Heart left ventricle (tissue), 13 donors: Measurements from ENCODE around the gene YWHAE.

Experiments used
- POLR2A ChIP-seq, 2 donors: fragments of 450-650 bp; IDR thresholded peaks; one replicate each; pipeline ENCODE4 v1.6.1; 2017; ENCODE audit warnings: antibody characterized with exemption in 2 of 2, mild to moderate bottlenecking in 2 of 2, moderate library complexity in 2 of 2
- TF ChIP-seq, protein P1 (sequence below), 12 donors: fragments of 200-600 bp; sonication (generic) in 4 of 12; IDR thresholded peaks; one replicate each; pipeline versions ENCODE4 v1.5.0 to v1.8.0; 2018 to 2022; ENCODE audit warnings: antibody characterized with exemption in 12 of 12, mild to moderate bottlenecking in 5 of 12
- donor health status: ischemic (EF 13 %, LVEDD 7.1; RV severe dilation, severe dysfunction).
- donor health status: DM: no; HTN: yes; CAD: no.
- donor health status: DM: no; HTN: no; CAD: no.
- donor health status: ischemic (EF 25% LVEDD 6.9; RV normal size, moderate dysfunction).
- donor health status: ischemic (EF 25% LVEDD 5.7; RV mildly dilated, moderate dysfunction).
- donor health status: ischemic (EF 35%, LVEDD 5.7; RV mildly dilated, moderate dysfunction).
- donor health status: nonischemic (EF 11% LVEDD 7.7; RV severe dilation, severe dysfunction).
- donor health status: DM: yes; HTN: yes; CAD: no.
- donor health status: PGD.
- donor health status: ischemic (EF 29% LVEDD 5.4; RV normal size, mild dysfunction).
- donor health status: nonischemic (EF 23%, LVEDD 6.1; RV moderate dilation, normal function).

DNA sequence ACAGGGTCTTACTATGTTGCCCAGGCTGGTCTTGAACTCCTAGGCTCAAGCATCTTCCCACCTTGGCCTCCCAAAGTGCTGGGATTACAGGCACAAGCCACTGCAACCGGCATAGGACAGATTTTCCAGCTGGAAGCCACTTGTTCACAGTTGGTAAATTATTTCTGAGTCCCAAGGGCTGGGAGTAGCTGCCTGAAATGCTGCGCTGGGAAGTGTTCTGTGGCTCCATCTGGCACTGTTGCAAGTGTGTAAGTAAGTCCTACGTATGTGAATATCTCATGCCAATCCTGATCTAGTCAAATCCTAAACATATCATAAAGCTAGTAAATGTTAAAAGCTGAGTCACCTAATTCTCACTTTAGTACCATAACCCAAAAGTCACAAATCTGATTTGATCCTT lies 48.1 kb downstream of the YWHAE start:
- TF ChIP-seq, protein P1, sequence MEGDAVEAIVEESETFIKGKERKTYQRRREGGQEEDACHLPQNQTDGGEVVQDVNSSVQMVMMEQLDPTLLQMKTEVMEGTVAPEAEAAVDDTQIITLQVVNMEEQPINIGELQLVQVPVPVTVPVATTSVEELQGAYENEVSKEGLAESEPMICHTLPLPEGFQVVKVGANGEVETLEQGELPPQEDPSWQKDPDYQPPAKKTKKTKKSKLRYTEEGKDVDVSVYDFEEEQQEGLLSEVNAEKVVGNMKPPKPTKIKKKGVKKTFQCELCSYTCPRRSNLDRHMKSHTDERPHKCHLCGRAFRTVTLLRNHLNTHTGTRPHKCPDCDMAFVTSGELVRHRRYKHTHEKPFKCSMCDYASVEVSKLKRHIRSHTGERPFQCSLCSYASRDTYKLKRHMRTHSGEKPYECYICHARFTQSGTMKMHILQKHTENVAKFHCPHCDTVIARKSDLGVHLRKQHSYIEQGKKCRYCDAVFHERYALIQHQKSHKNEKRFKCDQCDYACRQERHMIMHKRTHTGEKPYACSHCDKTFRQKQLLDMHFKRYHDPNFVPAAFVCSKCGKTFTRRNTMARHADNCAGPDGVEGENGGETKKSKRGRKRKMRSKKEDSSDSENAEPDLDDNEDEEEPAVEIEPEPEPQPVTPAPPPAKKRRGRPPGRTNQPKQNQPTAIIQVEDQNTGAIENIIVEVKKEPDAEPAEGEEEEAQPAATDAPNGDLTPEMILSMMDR (IDR thresholded peaks at IDR 0.05), result no peak
- TF ChIP-seq POLR2A (IDR thresholded peaks at IDR 0.05), result no peak
